GM18519 (cell line): Measurements from ENCODE around the gene IKZF3.
"Not testable (repeated sequence)": the region's sequence is repeated elsewhere in the genome, so short reads cannot be mapped to it uniquely, and the experiment has no call there.

Experiments
- ATAC-seq: cut with Tn5 transposase; IDR thresholded peaks from one replicate; pipeline ENCODE4 v1.9.1; 2021; ENCODE audit warnings: mild to moderate bottlenecking, moderate library complexity; ENCODE audit not compliant: unreplicated experiment, low FRiP score

IKZF3 gene

DNA sequence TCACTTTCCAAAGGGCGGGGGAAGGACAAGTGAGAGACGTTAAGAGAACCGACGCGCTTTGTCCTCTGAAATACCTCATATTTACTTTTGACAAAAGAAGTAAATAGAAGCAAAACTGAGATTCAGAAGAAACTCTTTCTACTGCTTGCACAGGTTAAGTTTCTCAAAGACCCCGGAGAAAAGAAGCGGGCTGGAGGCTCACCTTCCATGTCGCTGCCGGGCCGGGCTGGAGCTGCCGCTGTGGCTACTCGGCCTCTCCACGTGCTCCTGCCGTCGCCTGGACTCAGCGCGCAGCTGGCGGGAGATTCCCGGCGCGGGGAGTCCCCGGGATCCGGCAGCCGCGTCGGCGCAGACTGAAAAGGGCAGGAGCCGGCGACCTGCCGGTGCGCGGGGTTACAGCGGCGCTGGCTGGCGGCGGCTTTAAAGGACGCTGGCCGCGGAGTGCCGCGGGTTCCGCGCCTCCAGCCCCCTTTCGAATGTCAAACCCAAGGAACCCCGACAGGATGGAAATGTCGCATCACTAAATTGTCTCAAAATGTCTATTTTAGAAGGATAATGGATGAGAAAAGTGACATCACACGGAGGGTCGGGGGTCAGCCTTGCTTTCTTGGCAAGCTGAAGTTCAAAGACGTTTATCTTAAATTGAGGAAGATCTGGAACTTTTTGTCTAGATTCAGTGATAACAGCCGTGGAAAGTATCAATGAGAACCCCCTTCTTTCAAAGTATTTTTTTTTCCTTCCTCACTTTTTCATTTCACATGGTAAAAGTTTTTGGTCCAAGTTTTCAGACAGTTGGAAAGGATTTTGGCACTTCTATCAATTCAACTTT is at the start of gene IKZF3:
Gene IKZF3 (minus strand): TSS at position 395 of the 829 bp plus-strand sequence. CDS start 186 bp downstream, at position 209.
- ATAC-seq = no peak

GRCh38 chr17:39908789-39909352 is 44.8 kb upstream of the IKZF3 start:
- no peak for ATAC-seq

DNA sequence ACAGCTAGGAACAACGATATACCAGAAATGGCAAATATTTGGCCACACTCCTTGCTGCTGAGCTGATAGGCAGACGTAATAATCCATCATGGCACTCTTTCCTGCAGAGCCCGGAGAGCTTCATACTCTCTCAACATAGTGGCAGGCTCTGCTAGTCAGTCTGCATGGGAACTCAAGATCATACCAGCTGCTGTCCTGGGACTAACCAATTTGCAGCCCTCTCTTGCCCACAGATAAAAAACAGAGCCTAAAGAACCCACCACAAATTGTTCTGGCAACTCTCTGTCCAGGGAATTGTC is 40.8 kb upstream of the IKZF3 start:
- ATAC-seq = no peak

GRCh38 chr17:39903158-39903884 is 39.2 kb upstream of the IKZF3 start:
- no peak for ATAC-seq

- not testable (repeated sequence) for ATAC-seq
These were observed 37.9 kb upstream of the IKZF3 start for GRCh38 chr17:39902027-39902426.

GRCh38 chr17:39899215-39899614 is 35.1 kb upstream of the IKZF3 start:
- ATAC-seq = no peak

GRCh38 chr17:39898088-39898487 is 34.0 kb upstream of the IKZF3 start:
- no peak for ATAC-seq

GRCh38 chr17:39894681-39895376 is 30.7 kb upstream of the IKZF3 start:
- ATAC-seq = no peak

DNA sequence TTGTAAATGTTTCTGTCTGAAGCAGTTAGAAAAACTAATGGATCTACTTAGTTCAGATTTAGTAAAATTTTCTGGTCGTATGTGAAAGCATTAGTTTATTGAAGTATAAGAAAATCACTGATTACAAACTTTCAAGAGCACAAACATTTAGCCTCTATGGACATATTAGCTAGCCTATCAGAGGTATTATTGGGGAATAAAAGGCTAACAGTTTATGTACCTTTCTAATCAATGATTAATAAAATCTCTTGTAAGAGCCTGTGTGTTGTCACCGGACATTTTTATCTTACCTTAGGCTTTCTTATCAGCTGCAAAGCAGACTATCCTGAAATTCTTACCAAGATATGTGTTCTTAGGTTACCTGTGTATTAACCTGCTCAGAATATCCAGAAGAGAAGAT is 25.1 kb upstream of the IKZF3 start:
- no peak for ATAC-seq

GRCh38 chr17:39887078-39887477 is 23.0 kb upstream of the IKZF3 start:
- ATAC-seq = no peak

GRCh38 chr17:39886102-39886501 is 22.0 kb upstream of the IKZF3 start:
- not testable (repeated sequence) for ATAC-seq

DNA sequence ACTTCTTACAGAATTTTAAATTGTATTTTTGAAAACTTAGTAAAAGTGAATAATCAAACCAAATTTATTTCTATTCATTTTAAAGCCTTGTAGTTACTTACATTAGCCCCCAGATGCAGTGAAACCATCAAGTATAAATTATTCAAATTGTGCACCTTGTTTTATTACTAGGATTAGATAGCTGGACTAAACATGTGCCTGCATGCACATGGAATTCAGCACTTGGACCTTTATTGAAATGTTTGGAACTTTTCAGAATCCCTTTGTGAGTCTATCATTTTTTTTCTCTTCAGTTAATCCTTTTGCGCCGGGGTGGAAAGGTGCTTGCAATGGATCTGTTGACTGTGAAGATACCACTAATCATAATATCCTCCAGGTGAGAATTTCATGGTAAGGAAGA is 8.6 kb upstream of the IKZF3 start:
- ATAC-seq = no peak

- no peak for ATAC-seq
These were observed 7.7 kb upstream of the IKZF3 start for GRCh38 chr17:39871801-39872200.

GRCh38 chr17:39870776-39871175 is 6.7 kb upstream of the IKZF3 start:
- ATAC-seq = no peak

DNA sequence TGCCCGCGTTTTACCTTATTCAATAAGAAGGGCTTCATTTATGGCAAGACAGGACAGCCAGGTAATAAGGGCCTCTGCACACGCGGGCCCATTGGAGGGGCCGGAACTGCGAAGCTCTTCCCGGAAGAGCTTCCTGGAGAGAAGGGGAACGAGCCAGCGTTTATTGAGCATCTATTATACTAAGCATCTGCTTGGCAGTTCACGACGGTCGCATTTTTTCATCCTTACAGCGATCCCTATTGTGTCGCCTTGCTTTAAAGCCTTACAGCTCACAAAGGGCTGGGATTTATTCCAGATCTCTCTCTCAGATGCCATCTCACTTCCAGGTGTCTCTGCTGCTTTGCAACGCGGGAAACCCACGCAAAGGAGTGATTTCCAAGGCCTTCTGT is 4.4 kb upstream of the IKZF3 start:
- no peak for ATAC-seq

GRCh38 chr17:39867880-39868553 is 3.9 kb upstream of the IKZF3 start, which contains the start of gene ZPBP2:
Gene ZPBP2, plus strand, starts transcription at chr17:39868202. Its CDS starts 153 bp downstream, at chr17:39868355.
- ATAC-seq = no peak

GRCh38 chr17:39867084-39867879 is 3.2 kb upstream of the IKZF3 start:
- no peak for ATAC-seq

DNA sequence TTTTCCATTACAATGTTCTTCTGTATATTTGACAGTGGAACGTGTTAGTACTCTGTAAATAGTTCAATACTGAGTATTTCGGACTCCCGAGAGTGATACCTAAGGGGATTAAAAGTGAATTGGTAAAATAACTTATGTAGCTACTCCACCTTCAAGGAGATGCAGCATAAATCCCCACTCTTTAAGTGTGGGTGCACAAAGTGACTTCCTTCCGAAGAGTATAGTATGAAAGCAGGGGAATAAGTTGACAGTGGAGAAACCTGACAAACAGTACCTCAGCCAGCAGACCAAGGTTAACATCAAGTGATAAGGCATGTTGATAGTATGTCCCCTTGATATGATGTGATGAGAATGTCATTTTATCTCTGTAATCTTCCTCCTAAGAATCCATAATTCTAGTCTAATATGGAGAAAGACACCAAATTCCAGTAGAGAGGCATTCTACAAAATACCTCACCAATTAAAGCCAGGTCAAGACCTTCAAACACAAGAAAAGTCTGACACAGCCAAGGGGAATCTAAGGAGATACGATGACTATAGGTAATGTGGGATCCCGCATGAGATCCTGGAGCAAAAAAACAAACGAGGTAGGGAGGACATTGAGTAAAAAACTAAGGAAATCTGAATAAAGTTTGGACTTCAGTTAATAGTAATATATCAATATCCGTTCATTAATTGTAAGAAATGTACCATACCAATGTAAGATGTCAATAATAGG is 2.1 kb upstream of the IKZF3 start:
- no peak for ATAC-seq
